ENCODE data around the gene TAF9. TPM values are rescaled to one million over a fixed set of nuclear protein-coding genes. Genes with fewer than 3 reads are reported as not detected.
"Not testable (repeated sequence)": the region's sequence is repeated elsewhere in the genome, so short reads cannot be mapped to it uniquely, and the experiment has no call there.

Gene TAF9
- total RNA-seq, result 49.7 TPM

- ATAC-seq, result peak; percentile 98
Observed at GRCh38 chr5:69369340-69370121, at the start of gene TAF9, which contains the start of the genes AK6 and RAD17. TAF9 (minus strand) TSS chr5:69369520; CDS start chr5:69365737, 3,783 bp downstream. AK6 (minus strand) TSS chr5:69369520; CDS start chr5:69369490, 30 bp downstream. RAD17 (plus strand) TSS chr5:69369818; CDS start chr5:69372209, 2,391 bp downstream.

- ATAC-seq, result no peak
Observed at GRCh38 chr5:69418554-69418953, 49.2 kb upstream of the TAF9 start.

GRCh38 chr5:69416699-69417098 lies 47.4 kb upstream of the TAF9 start:
- ATAC-seq, result peak; percentile 35

GRCh38 chr5:69416180-69416579 lies 46.9 kb upstream of the TAF9 start:
- no peak for ATAC-seq

- ATAC-seq, result peak; percentile 25
Observed at GRCh38 chr5:69415584-69415958, 46.3 kb upstream of the TAF9 start.

GRCh38 chr5:69414885-69415583 lies 45.7 kb upstream of the TAF9 start, which contains the start of gene MARVELD2:
MARVELD2 (plus strand) TSS chr5:69415116; CDS start chr5:69419386, 4,270 bp downstream.
- ATAC-seq, result peak; percentile 99

- ATAC-seq, result no peak
Observed at GRCh38 chr5:69404659-69405330, 35.5 kb upstream of the TAF9 start.

GRCh38 chr5:69378376-69378775 lies 9.1 kb upstream of the TAF9 start:
- ATAC-seq, result no peak

- ATAC-seq, result no peak
Observed at GRCh38 chr5:69374911-69375446, 5.7 kb upstream of the TAF9 start.

- ATAC-seq, result no peak
Observed at GRCh38 chr5:69372394-69372793, 3.1 kb upstream of the TAF9 start.

GRCh38 chr5:69370335-69370734 lies 1.0 kb upstream of the TAF9 start:
- not testable (repeated sequence) for ATAC-seq

GRCh38 chr5:69368458-69369339 lies 621 bp downstream of the TAF9 start:
- peak; percentile 2 for ATAC-seq

GRCh38 chr5:69367697-69368279 lies 1.5 kb downstream of the TAF9 start:
- ATAC-seq, result no peak

GRCh38 chr5:69364850-69365249 lies 4.5 kb downstream of the TAF9 start:
- no peak for ATAC-seq

- ATAC-seq, result peak; percentile 68
Observed at GRCh38 chr5:69364414-69364813, 4.9 kb downstream of the TAF9 start.

GRCh38 chr5:69360442-69360841 lies 8.9 kb downstream of the TAF9 start:
- no peak for ATAC-seq

GRCh38 chr5:69359699-69360098 lies 9.6 kb downstream of the TAF9 start:
- no peak for ATAC-seq

- no peak for ATAC-seq
Observed at GRCh38 chr5:69350664-69351063, 18.7 kb downstream of the TAF9 start.

GRCh38 chr5:69343083-69343482 lies 26.2 kb downstream of the TAF9 start:
- ATAC-seq, result peak; percentile 80

- peak; percentile 36 for ATAC-seq
Observed at GRCh38 chr5:69341520-69342161, 27.7 kb downstream of the TAF9 start.

All from esophagus mucosa (tissue), 1 donor.